T-helper 17 cell (primary cell): ENCODE data around the gene SCIMP. TPM values are rescaled to one million over a fixed set of nuclear protein-coding genes. Genes with fewer than 3 reads are reported as not detected.
"Not testable (repeated sequence)": the region's sequence is repeated elsewhere in the genome, so short reads cannot be mapped to it uniquely, and the experiment has no call there.

Source experiments
- ATAC-seq: fragments of 150-1000 bp; cut with Tn5 transposase; 2 replicates; pipeline ENCODE4 v1.10.0; 2021; ENCODE audit warnings: mild to moderate bottlenecking, moderate library complexity
- DNase-seq, 3 donors: peaks; one replicate each; pipeline versions ENCODE4 v3.0.0 to v3.0.0-alpha.2; 2020 to 2021
- H3K9me3 ChIP-seq: one replicate; pipeline ENCODE4 v1.7.0; 2013; ENCODE audit warnings: low read length, mild to moderate bottlenecking; ENCODE audit not compliant: control insufficient read depth, poor library complexity, severe bottlenecking
- H3K27ac Mint-ChIP-seq: one replicate; pipeline ENCODE4 v1.8.0; 2022; ENCODE audit warnings: mild to moderate bottlenecking, moderate library complexity, mixed read lengths
- H3K27me3 Mint-ChIP-seq: one replicate; pipeline ENCODE4 v1.8.0; 2022; ENCODE audit warnings: mixed read lengths
- H3K36me3 Mint-ChIP-seq: one replicate; pipeline ENCODE4 v1.8.0; 2022; ENCODE audit warnings: low read depth, mixed read lengths
- H3K4me1 Mint-ChIP-seq: one replicate; pipeline ENCODE4 v1.8.0; 2022; ENCODE audit warnings: mild to moderate bottlenecking, mixed read lengths
- H3K4me3 Mint-ChIP-seq: one replicate; pipeline ENCODE4 v1.8.0; 2022; ENCODE audit warnings: mild to moderate bottlenecking, moderate library complexity, mixed read lengths
- total RNA-seq, 4 donors: library from RNA in 2 of 4; stranded (reverse) in 2 of 4; gene quantifications; one replicate each; pipeline ENCODE4 v1.2.3 and lab custom pipeline; 2022 to 2026

The SCIMP gene
- total RNA-seq, 2 donors from 2014 or later, result 0.76 to 4.8 TPM

- H3K4me1 Mint-ChIP-seq, result peaks cover 4% of the 10 kb centered on the region
- no peaks in the 10 kb centered on the region for H3K9me3 ChIP-seq
- DNase-seq (no peak), ATAC-seq (no peak)
- no peak overlapping the region for H3K4me3 Mint-ChIP-seq
- H3K27ac Mint-ChIP-seq, result no peak overlapping the region
- H3K36me3 Mint-ChIP-seq, result no peaks in the 10 kb centered on the region
- no peaks in the 10 kb centered on the region for H3K27me3 Mint-ChIP-seq
Observed at GRCh38 chr17:5198472-5198871, 36.2 kb downstream of the SCIMP start.

- H3K4me1 Mint-ChIP-seq, result peaks cover 14% of the 10 kb centered on the region
- no peak overlapping the region for H3K4me3 Mint-ChIP-seq
- DNase-seq, result no peak
- ATAC-seq, result no peak
- no peaks in the 10 kb centered on the region for H3K9me3 ChIP-seq
- H3K27ac Mint-ChIP-seq, result no peak overlapping the region
- H3K36me3 Mint-ChIP-seq, result no peaks in the 10 kb centered on the region
- H3K27me3 Mint-ChIP-seq, result no peaks in the 10 kb centered on the region
Observed at GRCh38 chr17:5194346-5194745, 40.3 kb downstream of the SCIMP start.

GRCh38 chr17:5191541-5192417, 42.9 kb downstream of the SCIMP start, which contains the start of gene ZNF594:
Gene ZNF594 (minus strand): TSS chr17:5191868. CDS start chr17:5184256, 7,612 bp downstream.
- H3K27ac Mint-ChIP-seq, result peak within 1 kb of the TSS; percentile 89
- peaks cover 12% of the 10 kb centered on the region for H3K4me1 Mint-ChIP-seq
- peak within 1 kb of the TSS; percentile 95 for H3K4me3 Mint-ChIP-seq
- H3K36me3 Mint-ChIP-seq, result peaks cover 2% of the 10 kb centered on the region
- DNase-seq (peak; percentile 91 to 97 (median 95)), ATAC-seq (peak; percentile 99)
- no peaks in the 10 kb centered on the region for H3K9me3 ChIP-seq
- no peaks in the 10 kb centered on the region for H3K27me3 Mint-ChIP-seq

- DNase-seq (no peak), ATAC-seq (no peak)
- H3K27ac Mint-ChIP-seq, result no peak overlapping the region
- H3K9me3 ChIP-seq, result peaks cover 35% of the 10 kb centered on the region
- H3K36me3 Mint-ChIP-seq, result peaks cover 2% of the 10 kb centered on the region
- H3K4me1 Mint-ChIP-seq, result no peaks in the 10 kb centered on the region
- H3K4me3 Mint-ChIP-seq, result no peak overlapping the region
- no peaks in the 10 kb centered on the region for H3K27me3 Mint-ChIP-seq
Observed at GRCh38 chr17:5184288-5184687, 50.4 kb downstream of the SCIMP start.

GRCh38 chr17:5183410-5183793, 51.3 kb downstream of the SCIMP start:
- peaks cover 2% of the 10 kb centered on the region for H3K36me3 Mint-ChIP-seq
- DNase-seq (no peak), ATAC-seq (no peak)
- no peaks in the 10 kb centered on the region for H3K4me1 Mint-ChIP-seq
- H3K4me3 Mint-ChIP-seq, result no peak overlapping the region
- H3K27ac Mint-ChIP-seq, result no peak overlapping the region
- H3K27me3 Mint-ChIP-seq, result no peaks in the 10 kb centered on the region
- H3K9me3 ChIP-seq, result peaks cover 36% of the 10 kb centered on the region

GRCh38 chr17:5182597-5183409, 51.9 kb downstream of the SCIMP start:
- no peak overlapping the region for H3K27ac Mint-ChIP-seq
- no peaks in the 10 kb centered on the region for H3K36me3 Mint-ChIP-seq
- no peaks in the 10 kb centered on the region for H3K4me1 Mint-ChIP-seq
- no peak overlapping the region for H3K4me3 Mint-ChIP-seq
- ATAC-seq (no peak), DNase-seq (no peak)
- no peaks in the 10 kb centered on the region for H3K27me3 Mint-ChIP-seq
- H3K9me3 ChIP-seq, result peaks cover 38% of the 10 kb centered on the region

GRCh38 chr17:5181509-5182305, 53.0 kb downstream of the SCIMP start:
- H3K36me3 Mint-ChIP-seq, result peaks cover under 1% of the 10 kb centered on the region
- no peaks in the 10 kb centered on the region for H3K4me1 Mint-ChIP-seq
- DNase-seq, result no peak
- ATAC-seq, result no peak
- peaks cover 38% of the 10 kb centered on the region for H3K9me3 ChIP-seq
- no peaks in the 10 kb centered on the region for H3K27me3 Mint-ChIP-seq
- H3K4me3 Mint-ChIP-seq, result no peak overlapping the region
- no peak overlapping the region for H3K27ac Mint-ChIP-seq

GRCh38 chr17:5179003-5179402, 55.7 kb downstream of the SCIMP start:
- H3K4me3 Mint-ChIP-seq, result no peak overlapping the region
- no peak overlapping the region for H3K27ac Mint-ChIP-seq
- no peaks in the 10 kb centered on the region for H3K4me1 Mint-ChIP-seq
- peaks cover 3% of the 10 kb centered on the region for H3K36me3 Mint-ChIP-seq
- no peak for ATAC-seq
- H3K9me3 ChIP-seq, result peaks cover 37% of the 10 kb centered on the region
- no peak for DNase-seq
- H3K27me3 Mint-ChIP-seq, result no peaks in the 10 kb centered on the region

- not testable (repeated sequence) for H3K27me3 Mint-ChIP-seq, H3K4me1 Mint-ChIP-seq, DNase-seq, H3K9me3 ChIP-seq, H3K36me3 Mint-ChIP-seq, H3K4me3 Mint-ChIP-seq, H3K27ac Mint-ChIP-seq, ATAC-seq
Observed at GRCh38 chr17:5175027-5175426, 59.6 kb downstream of the SCIMP start.

- peaks cover 29% of the 10 kb centered on the region for H3K27me3 Mint-ChIP-seq
- H3K4me3 Mint-ChIP-seq, ATAC-seq, H3K27ac Mint-ChIP-seq, H3K9me3 ChIP-seq, DNase-seq, H3K4me1 Mint-ChIP-seq, H3K36me3 Mint-ChIP-seq: not testable (repeated sequence)
Observed at GRCh38 chr17:5165791-5166564, 68.7 kb downstream of the SCIMP start.

- DNase-seq, result no peak
- H3K9me3 ChIP-seq, result no peaks in the 10 kb centered on the region
- Mint-ChIP-seq H3K36me3 (no peaks in the 10 kb centered on the region), H3K4me3 (no peak overlapping the region), H3K27me3 (peaks cover 30% of the 10 kb centered on the region), H3K4me1 (no peaks in the 10 kb centered on the region), H3K27ac (no peak overlapping the region)
- ATAC-seq, result no peak
Observed at GRCh38 chr17:5164436-5164835, 70.2 kb downstream of the SCIMP start.

- Mint-ChIP-seq H3K27ac (peak overlapping the region; percentile 51), H3K27me3 (peaks cover 45% of the 10 kb centered on the region)
- not testable (repeated sequence) for H3K9me3 ChIP-seq, ATAC-seq, DNase-seq, H3K4me3 Mint-ChIP-seq, H3K4me1 Mint-ChIP-seq, H3K36me3 Mint-ChIP-seq
Observed at GRCh38 chr17:5161793-5162192, 72.9 kb downstream of the SCIMP start.
